Hepatocyte (in vitro differentiated cells): ENCODE measurements around the gene PON1.

Experiments used
- CTCF ChIP-seq: fragments of 200-600 bp; sonication (generic); IDR thresholded peaks from 2 replicates; pipeline ENCODE4 v1.5.1; 2016; ENCODE audit warnings: antibody characterized with exemption, mild to moderate bottlenecking; ENCODE audit not compliant: poor library complexity
- EZH2 ChIP-seq: fragments of 200-600 bp; sonication (generic); IDR thresholded peaks from 2 replicates; pipeline ENCODE4 v1.6.1; 2016; ENCODE audit warnings: antibody characterized with exemption, mild to moderate bottlenecking, borderline replicate concordance
- EZH2phosphoT487 ChIP-seq: fragments of 200-600 bp; sonication (generic); IDR thresholded peaks from one replicate; pipeline ENCODE4 v1.6.1; 2018; ENCODE audit warnings: antibody characterized with exemption, mild to moderate bottlenecking, low read depth, moderate library complexity; ENCODE audit not compliant: unreplicated experiment, severe bottlenecking

GRCh38 chr7:95264363-95264891 is 59.9 kb downstream of the PON1 start:
- TF ChIP-seq EZH2 (no peak), CTCF (no peak), EZH2phosphoT487 (no peak)
